ENCODE results near the gene FICD.

Gene FICD

DNA sequence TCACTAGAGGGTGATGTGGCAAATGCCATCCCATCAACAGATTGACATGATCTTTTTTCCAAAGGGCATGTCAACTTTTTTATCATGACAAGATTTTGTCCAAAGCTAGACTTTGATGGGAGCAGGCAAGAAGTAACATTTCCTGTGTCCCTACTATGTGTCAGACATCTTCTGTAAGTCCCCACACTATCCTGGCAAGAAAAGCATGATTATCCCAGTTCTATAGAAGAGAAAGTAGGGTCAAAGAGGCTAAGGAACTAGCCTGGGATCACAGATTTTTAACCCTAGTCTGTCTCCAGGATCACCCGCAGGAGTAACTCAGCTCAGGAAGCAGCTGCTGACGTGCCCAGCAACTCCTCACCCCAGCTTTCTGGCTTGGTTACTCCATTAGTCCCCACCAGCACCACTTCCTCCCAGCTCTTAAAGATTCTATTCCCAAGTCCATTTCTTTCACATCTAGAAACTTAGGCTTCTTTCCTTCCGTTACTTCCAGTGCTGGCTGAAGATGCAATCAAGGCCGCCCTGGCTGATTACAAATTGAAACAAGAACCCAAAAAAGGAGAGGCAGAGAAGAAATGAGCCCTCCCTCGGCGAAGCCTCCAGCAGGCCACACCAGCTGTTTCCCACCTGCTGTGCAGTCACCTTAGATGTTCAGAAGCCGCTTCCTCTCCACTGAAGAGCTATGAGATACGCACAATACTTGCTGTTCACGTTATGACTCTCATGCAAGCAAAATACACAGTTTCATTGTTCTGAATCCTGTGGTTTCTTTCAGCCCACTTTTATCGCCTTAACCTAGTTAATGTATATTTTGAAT is 53.5 kb downstream of the FICD start:
- DNase-seq = no peak

Data from DMS 273 treated with DMSO at 0.1 percent for 48 hours (cell line).